OCI-LY3 (cell line): ENCODE measurements around the gene DCTD.

Source experiments
- CTCF ChIP-seq: fragments of 200-600, 300-600 bp; sonication (generic); IDR thresholded peaks from 2 replicates; pipeline ENCODE4 v1.5.1; 2014; ENCODE audit warnings: antibody characterized with exemption, low read length, low read depth
- EZH2phosphoT487 ChIP-seq: fragments of 200-600 bp; shearing (Covaris generic); IDR thresholded peaks from 2 replicates; pipeline ENCODE4 v1.6.1; 2018; ENCODE audit warnings: antibody characterized with exemption, mixed run types, low read depth

GRCh38 chr4:182874304-182874751 lies 42.9 kb downstream of the DCTD start:
- TF ChIP-seq CTCF = no peak
- TF ChIP-seq EZH2phosphoT487 = no peak
